GM23338 (cell line): ENCODE results near the gene HS1BP3.

Experiments
- CTCF ChIP-seq, 2 experiments: fragments of 200-600 bp in 1 of 2; sonication (generic) in 1 of 2; conservative IDR thresholded peaks; 2 replicates each; pipeline versions ENCODE4 v1.5.1 to v1.6.1; 2016 to 2017; ENCODE audit warnings: antibody characterized with exemption in 2 of 2, low read depth in 2 of 2, mild to moderate bottlenecking in 2 of 2, moderate library complexity in 1 of 2
- EZH2 ChIP-seq: fragments of 200-600 bp; sonication (generic); IDR thresholded peaks from one replicate; pipeline ENCODE4 v1.8.0; 2017; ENCODE audit warnings: antibody characterized with exemption, mild to moderate bottlenecking, low read depth; ENCODE audit not compliant: unreplicated experiment
- EZH2phosphoT487 ChIP-seq: fragments of 200-600 bp; sonication (generic); IDR thresholded peaks from one replicate; pipeline ENCODE4 v1.8.1; 2018; ENCODE audit warnings: antibody characterized with exemption; ENCODE audit not compliant: unreplicated experiment

- TF ChIP-seq EZH2phosphoT487 (no peak), CTCF (conservative IDR thresholded peaks at IDR 0.05; ENCODE audit: low read depth in 2 of 2) (peak; percentile 25 to 64), EZH2 (no peak)
These were observed 26.6 kb upstream of the HS1BP3 start for GRCh38 chr2:20677301-20678085.
